Lung (tissue), 12 donors: ENCODE data around the gene PFAS. TPM values are rescaled to one million over a fixed set of nuclear protein-coding genes. Genes with fewer than 3 reads are reported as not detected.
A peak's percentile ranks its signal among the peaks of the same experiment; 100 is the strongest.

Experiments used
- ATAC-seq: fragments of 200-7000 bp; cut with Tn5 transposase; one replicate; pipeline ENCODE4 v1.9.1; 2020; ENCODE audit warnings: moderate number of reproducible peaks; ENCODE audit not compliant: insufficient read depth, low FRiP score
- DNase-seq, 3 donors: peaks; one replicate each; pipeline ENCODE4 v3.0.0-alpha.2; 2013 to 2017
- H3K27ac ChIP-seq, 2 donors: one replicate each; pipeline ENCODE4 v1.5.1; 2013; ENCODE audit warnings: mild to moderate bottlenecking in 2 of 2, moderate library complexity in 2 of 2, control low read depth in 1 of 2, inconsistent platforms in 1 of 2, low read depth in 1 of 2, low read length in 1 of 2
- H3K27me3 ChIP-seq, 3 donors: one replicate each; pipeline ENCODE4 v1.5.1; 2013; ENCODE audit warnings: low read length in 2 of 3; ENCODE audit not compliant: control insufficient read depth in 3 of 3, insufficient read depth in 3 of 3
- H3K36me3 ChIP-seq, 4 donors: one replicate each; pipeline ENCODE4 v1.5.1; 2013; ENCODE audit warnings: low read length in 4 of 4, mild to moderate bottlenecking in 1 of 4, moderate library complexity in 1 of 4; ENCODE audit not compliant: control insufficient read depth in 4 of 4, insufficient read depth in 4 of 4
- H3K4me1 ChIP-seq, 5 donors: one replicate each; pipeline ENCODE4 v1.5.1; 2013; ENCODE audit warnings: low read length in 5 of 5, mild to moderate bottlenecking in 2 of 5, moderate library complexity in 1 of 5; ENCODE audit not compliant: control insufficient read depth in 5 of 5, insufficient read depth in 5 of 5
- H3K4me3 ChIP-seq: one replicate; pipeline ENCODE4 v1.5.1; 2013; ENCODE audit warnings: mild to moderate bottlenecking, control low read depth, moderate library complexity
- H3K9ac ChIP-seq, 2 donors: one replicate each; pipeline ENCODE4 v1.5.1; 2013; ENCODE audit warnings: low read length in 2 of 2, control low read depth in 1 of 2; ENCODE audit not compliant: insufficient read depth in 1 of 2
- H3K9me3 ChIP-seq, 4 donors: one replicate each; pipeline ENCODE4 v1.5.1; 2013; ENCODE audit warnings: low read length in 3 of 4, mild to moderate bottlenecking in 1 of 4, moderate library complexity in 1 of 4; ENCODE audit not compliant: control insufficient read depth in 4 of 4, insufficient read depth in 3 of 4
- WGBS, 2 donors: extraction: QIAGEN DNeasy Blood & Tissue Kit; methylation state at CpG; one replicate each; pipeline ENCODE4 v1.1.7; 2013; 5-methylcytosine and 5-hydroxymethylcytosine counted together
- polyA plus RNA-seq, 2 donors: library from polyadenylated mRNA; stranded (reverse); fragments of 200-250 nt; gene quantifications; one replicate each; pipeline ENCODE4 v1.2.1, GENCODE V29; 2013
- total RNA-seq, 2 donors: library from RNA; depleted of rRNA in 1 of 2; stranded (reverse); fragments of >200 nt in 1 of 2; gene quantifications; one replicate each; pipeline ENCODE4 v1.2.1, GENCODE V29; 2014 to 2021
- TF ChIP-seq, protein P1 (sequence below): IDR thresholded peaks from 2 replicates; pipeline ENCODE4 v1.5.1; 2012; ENCODE audit warnings: mild to moderate bottlenecking; ENCODE audit errors: control extremely low read depth, extremely low read depth
- donor health status: control.
- donor health status: control.
- donor health status: Bipolar disorder and iron deficiency.
- donor health status: healthy.
- donor health status: DM: yes; HTN: yes; CAD: no.

PFAS gene
- total and polyA plus RNA-seq, 4 donors: 14.0 to 47.6 (median 17.7) TPM

DNA sequence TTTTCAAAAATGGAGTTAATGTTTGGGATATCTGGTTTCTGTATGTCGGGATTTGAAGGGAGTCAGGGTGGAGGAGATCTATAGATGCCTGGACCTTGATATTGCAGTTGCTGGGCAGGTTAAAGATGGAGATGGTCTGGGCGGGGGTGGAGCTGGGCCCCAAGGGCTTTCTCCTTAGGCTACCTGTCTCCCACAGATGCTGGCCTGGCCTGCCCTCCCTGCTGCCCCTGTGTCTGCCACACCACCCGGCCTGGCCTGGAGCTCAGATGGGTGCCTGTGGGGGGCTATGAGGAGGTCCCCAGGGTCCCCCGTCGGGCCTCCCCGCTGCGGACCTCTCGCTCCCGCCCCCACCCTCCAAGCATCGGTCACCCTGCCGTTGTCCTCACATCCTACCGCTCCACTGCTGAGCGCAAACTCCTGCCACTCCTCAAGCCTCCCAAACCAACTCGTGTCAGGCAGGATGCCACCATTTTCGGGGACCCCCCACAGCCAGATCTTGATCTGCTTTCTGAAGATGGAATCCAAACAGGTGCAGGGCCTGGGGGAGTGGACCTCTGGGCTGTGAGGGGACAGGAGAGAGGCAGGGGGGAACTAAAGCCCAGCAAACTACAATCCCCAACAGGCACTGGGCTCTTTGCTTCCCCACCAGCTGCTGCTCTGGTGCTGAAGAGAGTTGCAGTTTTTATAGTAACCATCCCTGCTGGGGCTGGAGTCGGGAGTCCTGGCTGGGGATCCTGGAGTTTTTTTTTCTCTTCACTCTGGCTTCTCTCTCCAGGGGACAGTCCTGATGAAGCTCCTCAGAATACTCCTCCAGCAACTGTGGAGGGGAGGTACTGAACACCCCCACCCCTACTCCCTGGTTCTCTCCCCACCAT, 63.9 kb downstream of the PFAS start:
- Histone ChIP-seq H3K4me3 (no peak overlapping the region), H3K27ac (peak overlapping the region in 1 of 2 donors; percentile 16), H3K9me3 (no peaks in the 10 kb centered on the region), H3K27me3 (peaks cover 0 to 43% (median 43%) of the 10 kb centered on the region in 3 donors), H3K36me3 (peaks cover 0 to 2% (median 0%) of the 10 kb centered on the region in 4 donors), H3K4me1 (peaks cover 0 to 8% (median 4%) of the 10 kb centered on the region in 5 donors), H3K9ac (no peak overlapping the region)
- no peak for DNase-seq
- WGBS, 2 donors: 56 to 60% methylated on average over 14 to 16 of the region's 16 CpGs
- ATAC-seq: no peak
- TF ChIP-seq, protein P1, sequence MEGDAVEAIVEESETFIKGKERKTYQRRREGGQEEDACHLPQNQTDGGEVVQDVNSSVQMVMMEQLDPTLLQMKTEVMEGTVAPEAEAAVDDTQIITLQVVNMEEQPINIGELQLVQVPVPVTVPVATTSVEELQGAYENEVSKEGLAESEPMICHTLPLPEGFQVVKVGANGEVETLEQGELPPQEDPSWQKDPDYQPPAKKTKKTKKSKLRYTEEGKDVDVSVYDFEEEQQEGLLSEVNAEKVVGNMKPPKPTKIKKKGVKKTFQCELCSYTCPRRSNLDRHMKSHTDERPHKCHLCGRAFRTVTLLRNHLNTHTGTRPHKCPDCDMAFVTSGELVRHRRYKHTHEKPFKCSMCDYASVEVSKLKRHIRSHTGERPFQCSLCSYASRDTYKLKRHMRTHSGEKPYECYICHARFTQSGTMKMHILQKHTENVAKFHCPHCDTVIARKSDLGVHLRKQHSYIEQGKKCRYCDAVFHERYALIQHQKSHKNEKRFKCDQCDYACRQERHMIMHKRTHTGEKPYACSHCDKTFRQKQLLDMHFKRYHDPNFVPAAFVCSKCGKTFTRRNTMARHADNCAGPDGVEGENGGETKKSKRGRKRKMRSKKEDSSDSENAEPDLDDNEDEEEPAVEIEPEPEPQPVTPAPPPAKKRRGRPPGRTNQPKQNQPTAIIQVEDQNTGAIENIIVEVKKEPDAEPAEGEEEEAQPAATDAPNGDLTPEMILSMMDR: no peak

DNA sequence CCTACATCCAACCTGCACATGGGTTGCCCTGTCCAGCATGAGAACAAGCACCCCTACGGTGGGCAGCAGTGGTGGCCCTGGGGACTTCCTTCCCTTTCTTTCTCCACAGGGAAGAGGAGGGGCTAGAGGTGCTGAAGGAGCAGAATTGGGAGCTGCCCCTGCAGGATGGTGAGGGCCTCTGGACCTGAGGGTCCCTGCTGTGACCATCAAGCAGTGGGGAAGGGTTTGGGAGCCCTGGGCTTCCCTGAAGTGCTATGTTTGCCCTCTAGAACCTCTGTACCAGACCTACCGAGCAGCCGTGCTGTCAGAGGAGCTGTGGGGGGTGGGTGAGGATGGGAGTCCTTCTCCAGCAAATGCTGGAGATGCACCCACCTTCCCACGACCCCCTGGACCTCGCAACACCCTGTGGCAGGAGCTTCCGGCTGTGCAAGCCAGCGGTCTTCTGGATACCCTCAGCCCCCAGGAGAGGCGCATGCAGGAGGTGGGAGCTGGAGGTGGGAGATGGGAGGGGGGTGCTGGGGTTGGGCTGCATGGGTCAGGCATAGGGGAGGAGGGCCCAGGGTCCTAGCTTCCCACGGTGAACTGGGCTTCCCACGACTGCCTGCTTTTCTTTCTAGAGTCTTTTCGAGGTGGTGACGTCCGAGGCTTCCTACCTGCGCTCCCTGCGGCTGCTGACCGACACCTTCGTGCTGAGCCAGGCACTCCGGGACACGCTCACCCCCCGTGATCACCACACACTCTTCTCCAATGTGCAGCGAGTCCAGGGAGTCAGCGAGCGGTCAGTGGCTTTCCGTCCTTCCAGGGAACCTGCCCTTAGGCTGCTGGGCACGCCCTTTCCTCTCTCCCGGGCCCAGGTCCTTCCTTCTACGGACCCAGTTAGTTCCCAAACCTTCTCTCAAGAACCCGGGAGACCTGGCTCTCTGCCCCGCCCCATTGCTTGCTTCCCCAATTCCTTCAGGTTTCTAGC, 66.0 kb downstream of the PFAS start:
- Histone ChIP-seq H3K36me3 (peaks cover 0 to 5% (median 0%) of the 10 kb centered on the region in 4 donors), H3K4me3 (no peak overlapping the region), H3K4me1 (peaks cover 0 to 8% (median 4%) of the 10 kb centered on the region in 5 donors), H3K9me3 (no peaks in the 10 kb centered on the region), H3K27ac (no peak overlapping the region), H3K9ac (peak overlapping the region in 1 of 2 donors; percentile 13), H3K27me3 (peaks cover 0 to 45% (median 44%) of the 10 kb centered on the region in 3 donors)
- ATAC-seq (no peak), DNase-seq (no peak)
- 31 to 44% methylated on average over 26 to 29 of the region's 29 CpGs for WGBS, 2 donors
- TF ChIP-seq, protein P1: no peak

GRCh38 chr17:8315764-8316217, 66.7 kb downstream of the PFAS start:
- Histone ChIP-seq H3K9me3 (no peaks in the 10 kb centered on the region), H3K9ac (no peak overlapping the region), H3K4me1 (peaks cover 0 to 8% (median 4%) of the 10 kb centered on the region in 5 donors), H3K4me3 (no peak overlapping the region), H3K27me3 (peaks cover 0 to 45% (median 38%) of the 10 kb centered on the region in 3 donors), H3K36me3 (peaks cover 0 to 5% (median 0%) of the 10 kb centered on the region in 4 donors), H3K27ac (no peak overlapping the region)
- WGBS, 2 donors: 61 to 70% methylated on average over 25 to 26 of the region's 26 CpGs
- ATAC-seq (no peak), DNase-seq (no peak)
- TF ChIP-seq, protein P1: no peak
